Ascending aorta (tissue), 2 donors: ENCODE measurements around the gene SFSWAP. TPM values are rescaled to one million over a fixed set of nuclear protein-coding genes. Genes with fewer than 3 reads are reported as not detected.

ENCODE experiments used
- DNase-seq, 2 donors: peaks; one replicate each; pipeline ENCODE4 v3.0.0-alpha.2; 2019; ENCODE audit warnings: low spot score in 2 of 2
- H3K27ac ChIP-seq, 2 donors: fragments of 200-600 bp; sonication (generic); one replicate each; pipeline ENCODE4 v1.5.1; 2016 to 2017; ENCODE audit warnings: mild to moderate bottlenecking in 1 of 2
- H3K27me3 ChIP-seq: fragments of 200-600 bp; sonication (generic); one replicate; pipeline ENCODE4 v1.5.1; 2017
- H3K36me3 ChIP-seq, 2 donors: fragments of 200-600 bp; sonication (generic); one replicate each; pipeline ENCODE4 v1.5.1; 2016
- H3K4me1 ChIP-seq, 2 donors: fragments of 200-600 bp; sonication (generic); one replicate each; pipeline ENCODE4 v1.5.1; 2016 to 2017; ENCODE audit warnings: mild to moderate bottlenecking in 1 of 2
- H3K4me3 ChIP-seq, 2 donors: fragments of 200-600 bp; sonication (generic); one replicate each; pipeline ENCODE4 v1.5.1; 2016 to 2017; ENCODE audit warnings: mild to moderate bottlenecking in 1 of 2
- H3K9me3 ChIP-seq, 2 donors: fragments of 200-600 bp; sonication (generic); one replicate each; pipeline ENCODE4 v1.5.1; 2016
- CTCF ChIP-seq, 3 experiments: fragments of 200-600 bp in 2 of 3; fragments of 450-650 bp in 1 of 3; sonication (generic) in 2 of 3; IDR thresholded peaks; one replicate each; pipeline ENCODE4 v1.5.1; 2016 to 2019; ENCODE audit warnings: antibody characterized with exemption in 3 of 3, mild to moderate bottlenecking in 1 of 3, moderate library complexity in 1 of 3
- intact Hi-C: fragments of 100-400 bp; cut with DNase I; formaldehyde crosslinking; loops from one replicate; pipeline ENCODE4 v1.15.1; 2023
- total RNA-seq: library from RNA; depleted of rRNA; stranded (reverse); fragments of >200 nt; gene quantifications from one replicate; pipeline ENCODE4 v1.1.0, GENCODE V29; 2016

The SFSWAP gene
- total RNA-seq, 1 donor from 2014 or later: 15.8 TPM

DNA sequence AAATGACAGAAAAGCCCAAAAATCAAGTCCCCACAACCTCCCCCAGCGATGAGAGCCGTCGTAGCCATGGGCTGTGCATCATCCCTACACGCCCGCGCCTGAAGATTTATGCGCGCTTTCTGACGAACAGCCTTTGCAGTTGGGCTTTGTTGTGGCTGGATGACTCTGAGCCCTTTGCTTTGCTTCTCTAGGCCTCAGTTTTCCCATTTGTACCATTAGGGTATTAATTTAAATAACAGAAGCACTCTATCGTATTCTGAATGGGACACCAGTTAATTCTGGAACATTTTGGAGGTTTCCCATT, 24.2 kb downstream of the SFSWAP start:
- TF ChIP-seq CTCF (IDR thresholded peaks at IDR 0.05): no peak
- H3K36me3 ChIP-seq: peaks cover 65 to 66% of the 10 kb centered on the region in 2 donors
- no peaks in the 10 kb centered on the region for H3K27me3 ChIP-seq
- H3K4me3 ChIP-seq: no peak overlapping the region
- intact Hi-C loops: no loop called here
- no peak for DNase-seq
- no peaks in the 10 kb centered on the region for H3K4me1 ChIP-seq
- no peaks in the 10 kb centered on the region for H3K9me3 ChIP-seq
- no peak overlapping the region for H3K27ac ChIP-seq

DNA sequence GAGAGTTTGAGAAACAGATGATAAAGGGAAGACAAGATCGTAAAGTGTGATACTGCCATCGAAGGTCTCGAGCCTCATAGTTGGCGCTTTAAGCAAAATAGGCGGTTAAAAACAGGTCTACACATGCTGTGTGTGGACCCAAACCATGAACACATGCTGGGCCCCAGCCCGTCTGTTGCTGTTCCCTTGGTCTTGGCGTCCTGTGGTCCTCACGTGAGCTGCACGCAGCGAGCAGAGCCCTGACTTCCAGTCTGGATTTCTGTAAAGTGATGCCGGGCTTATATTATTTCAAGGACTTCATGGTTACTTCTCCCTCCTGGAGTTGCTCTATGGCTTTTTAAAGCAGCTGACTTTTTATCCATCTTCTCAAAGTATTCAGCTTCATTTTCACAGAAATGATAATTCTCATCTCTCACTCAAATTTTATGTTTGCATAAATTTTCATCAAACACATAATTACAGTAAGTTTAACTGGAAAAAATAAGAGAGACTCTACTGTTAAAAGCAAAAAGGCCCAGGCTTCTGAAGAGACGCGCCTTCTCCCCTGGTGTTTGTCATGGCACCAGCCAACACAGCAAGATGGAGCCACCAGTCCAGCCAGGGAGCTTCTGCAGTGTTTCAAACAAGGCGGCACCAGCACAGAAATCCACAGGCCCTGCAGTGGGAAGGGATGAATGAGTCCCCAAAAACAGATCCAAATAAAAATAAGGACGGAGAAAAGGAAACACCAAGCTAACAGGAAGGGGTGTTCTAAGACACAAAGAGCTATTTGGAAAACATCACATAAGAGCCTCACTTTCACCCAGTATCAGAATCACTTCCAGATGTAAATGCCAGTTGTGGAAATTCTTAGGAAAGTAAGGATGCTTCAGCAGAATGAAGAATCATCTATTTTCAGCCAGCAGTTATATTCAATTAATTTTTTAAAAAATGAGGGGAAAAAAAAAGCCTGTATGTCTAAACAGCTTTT, 24.9 kb downstream of the SFSWAP start:
- no peaks in the 10 kb centered on the region for H3K4me1 ChIP-seq
- no peak for DNase-seq
- intact Hi-C loops: no loop called here
- no peak overlapping the region for H3K4me3 ChIP-seq
- TF ChIP-seq CTCF (IDR thresholded peaks at IDR 0.05): no peak
- no peaks in the 10 kb centered on the region for H3K27me3 ChIP-seq
- peaks cover 64 to 67% of the 10 kb centered on the region in 2 donors for H3K36me3 ChIP-seq
- H3K9me3 ChIP-seq: no peaks in the 10 kb centered on the region
- no peak overlapping the region for H3K27ac ChIP-seq

DNA sequence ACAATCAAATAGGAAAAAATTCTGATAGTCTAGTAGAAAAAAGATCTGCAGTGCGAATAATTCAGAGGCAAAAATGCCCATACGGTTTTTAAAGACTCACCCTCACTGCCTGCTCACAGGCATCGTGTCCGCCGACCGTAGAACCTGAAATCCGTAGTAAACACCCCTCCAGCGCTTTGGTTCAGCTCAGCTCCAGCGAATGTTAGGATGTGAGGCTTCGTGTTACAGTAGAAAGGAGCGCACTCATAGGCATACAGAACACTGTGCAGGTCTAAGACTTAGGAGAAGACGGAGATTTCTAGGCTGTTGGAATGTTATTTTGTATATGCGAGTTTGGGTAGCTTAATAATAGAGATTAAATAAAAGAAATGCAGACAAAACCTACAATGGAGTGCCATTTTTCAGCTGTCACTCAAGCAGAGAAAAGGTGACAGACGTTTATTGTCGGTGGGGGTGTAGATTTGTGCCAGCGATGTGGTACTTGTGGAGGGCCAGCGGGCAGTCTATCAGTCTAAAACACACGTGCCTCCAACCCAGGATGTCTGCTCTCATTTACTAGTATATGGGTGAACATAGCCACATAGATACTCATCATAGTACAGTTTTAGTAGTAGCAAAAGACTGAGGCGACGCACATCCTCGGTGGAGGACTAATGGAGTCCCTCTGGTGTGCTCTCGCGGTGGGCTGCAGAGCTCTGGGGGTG, 25.7 kb downstream of the SFSWAP start:
- intact Hi-C loops: no loop called here
- H3K27ac ChIP-seq: no peak overlapping the region
- peaks cover 60 to 62% of the 10 kb centered on the region in 2 donors for H3K36me3 ChIP-seq

GRCh38 chr12:131737150-131737827, 26.4 kb downstream of the SFSWAP start:
- peaks cover 63 to 64% of the 10 kb centered on the region in 2 donors for H3K36me3 ChIP-seq
- H3K27ac ChIP-seq: no peak overlapping the region
- no peaks in the 10 kb centered on the region for H3K9me3 ChIP-seq
- no peak overlapping the region for H3K4me3 ChIP-seq
- DNase-seq: no peak
- no peak for TF ChIP-seq CTCF (IDR thresholded peaks at IDR 0.05)
- no peaks in the 10 kb centered on the region for H3K4me1 ChIP-seq
- intact Hi-C loops: no loop called here
- no peaks in the 10 kb centered on the region for H3K27me3 ChIP-seq

More for the DNA sequence above, 25.7 kb downstream of the SFSWAP start:
- Histone ChIP-seq H3K4me1 (no peaks in the 10 kb centered on the region), H3K9me3 (no peaks in the 10 kb centered on the region), H3K27me3 (no peaks in the 10 kb centered on the region), H3K4me3 (no peak overlapping the region)
- DNase-seq: no peak
- TF ChIP-seq CTCF (IDR thresholded peaks at IDR 0.05): no peak

GRCh38 chr12:131738196-131738595, 27.3 kb downstream of the SFSWAP start:
- H3K27ac ChIP-seq: no peak overlapping the region
- TF ChIP-seq CTCF (IDR thresholded peaks at IDR 0.05): no peak
- H3K9me3 ChIP-seq: no peaks in the 10 kb centered on the region
- no peak overlapping the region for H3K4me3 ChIP-seq
- H3K27me3 ChIP-seq: no peaks in the 10 kb centered on the region
- intact Hi-C loops: no loop called here
- DNase-seq: no peak
- no peaks in the 10 kb centered on the region for H3K4me1 ChIP-seq
- peaks cover 63% of the 10 kb centered on the region in 2 donors for H3K36me3 ChIP-seq
